HEK293 (cell line): Measurements from ENCODE around the gene RING1.

Source experiments
- BCL11B ChIP-seq: fragments of 450-650 bp; formaldehyde crosslinking; IDR thresholded peaks from 2 replicates; pipeline ENCODE4 v1.5.1; 2016; ENCODE audit warnings: low read depth, missing biosample characterization, missing genetic modification characterization
- EGR2 ChIP-seq: fragments of 450-650 bp; formaldehyde crosslinking; IDR thresholded peaks from 2 replicates; pipeline ENCODE4 v1.5.1; 2016; ENCODE audit warnings: low read depth, missing biosample characterization, missing genetic modification characterization
- GLIS1 ChIP-seq: fragments of 450-650 bp; formaldehyde crosslinking; IDR thresholded peaks from 2 replicates; pipeline ENCODE4 v1.5.1; 2016; ENCODE audit warnings: missing biosample characterization, missing genetic modification characterization
- KLF10 ChIP-seq: fragments of 450-650 bp; IDR thresholded peaks from 2 replicates; pipeline ENCODE4 v1.5.1; 2018; ENCODE audit warnings: missing biosample characterization, mild to moderate bottlenecking, missing genetic modification characterization
- KLF9 ChIP-seq: fragments of 450-650 bp; formaldehyde crosslinking; IDR thresholded peaks from 2 replicates; pipeline ENCODE4 v1.5.1; 2016; ENCODE audit warnings: missing biosample characterization, missing genetic modification characterization, low read depth
- SP2 ChIP-seq: fragments of 450-650 bp; formaldehyde crosslinking; IDR thresholded peaks from 2 replicates; pipeline ENCODE4 v1.5.1; 2016; ENCODE audit warnings: missing biosample characterization, missing genetic modification characterization
- SP3 ChIP-seq: fragments of 450-650 bp; formaldehyde crosslinking; IDR thresholded peaks from 2 replicates; pipeline ENCODE4 v1.5.1; 2016; ENCODE audit warnings: missing biosample characterization, missing genetic modification characterization
- SP7 ChIP-seq: fragments of 450-650 bp; formaldehyde crosslinking; IDR thresholded peaks from 2 replicates; pipeline ENCODE4 v1.5.1; 2016; ENCODE audit warnings: missing biosample characterization, missing genetic modification characterization
- TSHZ1 ChIP-seq: fragments of 450-650 bp; formaldehyde crosslinking; IDR thresholded peaks from 2 replicates; pipeline ENCODE4 v1.5.1; 2016; ENCODE audit warnings: missing biosample characterization, missing genetic modification characterization, borderline replicate concordance
- ZBTB21 ChIP-seq: fragments of 450-650 bp; formaldehyde crosslinking; IDR thresholded peaks from 2 replicates; pipeline ENCODE4 v1.5.1; 2017; ENCODE audit warnings: missing biosample characterization, missing genetic modification characterization
- ZBTB7A ChIP-seq: fragments of 450-650 bp; formaldehyde crosslinking; IDR thresholded peaks from 2 replicates; pipeline ENCODE4 v1.5.1; 2016; ENCODE audit warnings: low read depth, missing biosample characterization, missing genetic modification characterization
- ZNF19 ChIP-seq: fragments of 450-650 bp; formaldehyde crosslinking; IDR thresholded peaks from 2 replicates; pipeline ENCODE4; 2016; ENCODE audit warnings: missing biosample characterization, missing genetic modification characterization, low read depth
- ZNF2 ChIP-seq: fragments of 450-650 bp; formaldehyde crosslinking; IDR thresholded peaks from 2 replicates; pipeline ENCODE4 v1.5.1; 2016; ENCODE audit warnings: missing biosample characterization, missing genetic modification characterization
- ZNF280D ChIP-seq: fragments of 450-650 bp; formaldehyde crosslinking; IDR thresholded peaks from 2 replicates; pipeline ENCODE4 v1.5.1; 2016; ENCODE audit warnings: missing biosample characterization, missing genetic modification characterization
- ZNF580 ChIP-seq: fragments of 450-650 bp; formaldehyde crosslinking; IDR thresholded peaks from 2 replicates; pipeline ENCODE4 v1.5.1; 2016; ENCODE audit warnings: missing biosample characterization, missing genetic modification characterization
- ZNF610 ChIP-seq: fragments of 450-650 bp; formaldehyde crosslinking; IDR thresholded peaks from 2 replicates; pipeline ENCODE4 v1.5.1; 2016; ENCODE audit warnings: missing biosample characterization, missing genetic modification characterization, borderline replicate concordance
- ZNF664 ChIP-seq: fragments of 450-650 bp; formaldehyde crosslinking; IDR thresholded peaks from 2 replicates; pipeline ENCODE4 v1.5.1; 2016; ENCODE audit warnings: missing biosample characterization, missing genetic modification characterization
- ZSCAN30 ChIP-seq: fragments of 450-650 bp; IDR thresholded peaks from 2 replicates; pipeline ENCODE4 v1.5.1; 2018; ENCODE audit warnings: missing biosample characterization, mild to moderate bottlenecking, missing genetic modification characterization, moderate library complexity
- TF ChIP-seq, protein P1 (sequence below): fragments of 450-650 bp; formaldehyde crosslinking; IDR thresholded peaks from 2 replicates; pipeline ENCODE4 v1.5.1; 2016; ENCODE audit warnings: missing biosample characterization, missing genetic modification characterization, borderline replicate concordance
- TF ChIP-seq, protein P2 (sequence below): fragments of 450-650 bp; formaldehyde crosslinking; IDR thresholded peaks from 2 replicates; pipeline ENCODE4 v1.5.1; 2016; ENCODE audit warnings: missing biosample characterization, missing genetic modification characterization
- TF ChIP-seq, protein P3 (sequence below): fragments of 450-650 bp; formaldehyde crosslinking; IDR thresholded peaks from 2 replicates; pipeline ENCODE4 v1.5.1; 2016; ENCODE audit warnings: missing biosample characterization, missing genetic modification characterization
- TF ChIP-seq, protein P4 (sequence below): fragments of 450-650 bp; formaldehyde crosslinking; conservative IDR thresholded peaks from 2 replicates; pipeline ENCODE4 v1.5.1; 2016; ENCODE audit warnings: low read depth, missing biosample characterization, missing genetic modification characterization

RING1 gene

GRCh38 chr6:33208091-33208967 lies at the start of gene RING1 (continued):
- TF ChIP-seq ZNF580 (peak; percentile 51), EGR2 (peak; percentile 90), ZNF610 (peak; percentile 58; the same call in 1 of the 2 replicates), ZNF19 (no peak), SP2 (tag by site-specific recombination) (peak; percentile 82), ZSCAN30 (tag by site-specific recombination) (peak; percentile 59), TSHZ1 (no peak), GLIS1 (tag by site-specific recombination) (peak; percentile 80), BCL11B (tag by site-specific recombination) (0 out of 2 replicates have a peak, but pooled peaks have one; percentile 20), ZNF280D (tag by site-specific recombination) (no peak), ZBTB21 (tag by site-specific recombination) (peak; percentile 77), ZBTB7A (peak; percentile 93), SP3 (tag by site-specific recombination) (peak; percentile 68), KLF9 (tag by site-specific recombination) (peak; percentile 51; the same call in 1 of the 2 replicates), ZNF2 (tag by site-specific recombination) (peak; percentile 67; the same call in 1 of the 2 replicates), ZNF664 (tag by site-specific recombination) (no peak), KLF10 (peak; percentile 67; the same call in 1 of the 2 replicates), SP7 (tag by site-specific recombination) (peak; percentile 66; the same call in 1 of the 2 replicates)
- TF ChIP-seq, protein P1, sequence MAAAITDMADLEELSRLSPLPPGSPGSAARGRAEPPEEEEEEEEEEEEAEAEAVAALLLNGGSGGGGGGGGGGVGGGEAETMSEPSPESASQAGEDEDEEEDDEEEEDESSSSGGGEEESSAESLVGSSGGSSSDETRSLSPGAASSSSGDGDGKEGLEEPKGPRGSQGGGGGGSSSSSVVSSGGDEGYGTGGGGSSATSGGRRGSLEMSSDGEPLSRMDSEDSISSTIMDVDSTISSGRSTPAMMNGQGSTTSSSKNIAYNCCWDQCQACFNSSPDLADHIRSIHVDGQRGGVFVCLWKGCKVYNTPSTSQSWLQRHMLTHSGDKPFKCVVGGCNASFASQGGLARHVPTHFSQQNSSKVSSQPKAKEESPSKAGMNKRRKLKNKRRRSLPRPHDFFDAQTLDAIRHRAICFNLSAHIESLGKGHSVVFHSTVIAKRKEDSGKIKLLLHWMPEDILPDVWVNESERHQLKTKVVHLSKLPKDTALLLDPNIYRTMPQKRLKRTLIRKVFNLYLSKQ: peak; percentile 49; the same call in 1 of the 2 replicates
- TF ChIP-seq, protein P2, sequence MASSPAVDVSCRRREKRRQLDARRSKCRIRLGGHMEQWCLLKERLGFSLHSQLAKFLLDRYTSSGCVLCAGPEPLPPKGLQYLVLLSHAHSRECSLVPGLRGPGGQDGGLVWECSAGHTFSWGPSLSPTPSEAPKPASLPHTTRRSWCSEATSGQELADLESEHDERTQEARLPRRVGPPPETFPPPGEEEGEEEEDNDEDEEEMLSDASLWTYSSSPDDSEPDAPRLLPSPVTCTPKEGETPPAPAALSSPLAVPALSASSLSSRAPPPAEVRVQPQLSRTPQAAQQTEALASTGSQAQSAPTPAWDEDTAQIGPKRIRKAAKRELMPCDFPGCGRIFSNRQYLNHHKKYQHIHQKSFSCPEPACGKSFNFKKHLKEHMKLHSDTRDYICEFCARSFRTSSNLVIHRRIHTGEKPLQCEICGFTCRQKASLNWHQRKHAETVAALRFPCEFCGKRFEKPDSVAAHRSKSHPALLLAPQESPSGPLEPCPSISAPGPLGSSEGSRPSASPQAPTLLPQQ (tag by site-specific recombination): peak; percentile 56; the same call in 1 of the 2 replicates
- TF ChIP-seq, protein P3, sequence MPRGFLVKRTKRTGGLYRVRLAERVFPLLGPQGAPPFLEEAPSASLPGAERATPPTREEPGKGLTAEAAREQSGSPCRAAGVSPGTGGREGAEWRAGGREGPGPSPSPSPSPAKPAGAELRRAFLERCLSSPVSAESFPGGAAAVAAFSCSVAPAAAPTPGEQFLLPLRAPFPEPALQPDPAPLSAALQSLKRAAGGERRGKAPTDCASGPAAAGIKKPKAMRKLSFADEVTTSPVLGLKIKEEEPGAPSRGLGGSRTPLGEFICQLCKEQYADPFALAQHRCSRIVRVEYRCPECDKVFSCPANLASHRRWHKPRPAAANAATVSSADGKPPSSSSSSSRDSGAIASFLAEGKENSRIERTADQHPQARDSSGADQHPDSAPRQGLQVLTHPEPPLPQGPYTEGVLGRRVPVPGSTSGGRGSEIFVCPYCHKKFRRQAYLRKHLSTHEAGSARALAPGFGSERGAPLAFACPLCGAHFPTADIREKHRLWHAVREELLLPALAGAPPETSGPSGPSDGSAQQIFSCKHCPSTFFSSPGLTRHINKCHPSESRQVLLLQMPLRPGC (tag by site-specific recombination): peak; percentile 89
- TF ChIP-seq, protein P4, sequence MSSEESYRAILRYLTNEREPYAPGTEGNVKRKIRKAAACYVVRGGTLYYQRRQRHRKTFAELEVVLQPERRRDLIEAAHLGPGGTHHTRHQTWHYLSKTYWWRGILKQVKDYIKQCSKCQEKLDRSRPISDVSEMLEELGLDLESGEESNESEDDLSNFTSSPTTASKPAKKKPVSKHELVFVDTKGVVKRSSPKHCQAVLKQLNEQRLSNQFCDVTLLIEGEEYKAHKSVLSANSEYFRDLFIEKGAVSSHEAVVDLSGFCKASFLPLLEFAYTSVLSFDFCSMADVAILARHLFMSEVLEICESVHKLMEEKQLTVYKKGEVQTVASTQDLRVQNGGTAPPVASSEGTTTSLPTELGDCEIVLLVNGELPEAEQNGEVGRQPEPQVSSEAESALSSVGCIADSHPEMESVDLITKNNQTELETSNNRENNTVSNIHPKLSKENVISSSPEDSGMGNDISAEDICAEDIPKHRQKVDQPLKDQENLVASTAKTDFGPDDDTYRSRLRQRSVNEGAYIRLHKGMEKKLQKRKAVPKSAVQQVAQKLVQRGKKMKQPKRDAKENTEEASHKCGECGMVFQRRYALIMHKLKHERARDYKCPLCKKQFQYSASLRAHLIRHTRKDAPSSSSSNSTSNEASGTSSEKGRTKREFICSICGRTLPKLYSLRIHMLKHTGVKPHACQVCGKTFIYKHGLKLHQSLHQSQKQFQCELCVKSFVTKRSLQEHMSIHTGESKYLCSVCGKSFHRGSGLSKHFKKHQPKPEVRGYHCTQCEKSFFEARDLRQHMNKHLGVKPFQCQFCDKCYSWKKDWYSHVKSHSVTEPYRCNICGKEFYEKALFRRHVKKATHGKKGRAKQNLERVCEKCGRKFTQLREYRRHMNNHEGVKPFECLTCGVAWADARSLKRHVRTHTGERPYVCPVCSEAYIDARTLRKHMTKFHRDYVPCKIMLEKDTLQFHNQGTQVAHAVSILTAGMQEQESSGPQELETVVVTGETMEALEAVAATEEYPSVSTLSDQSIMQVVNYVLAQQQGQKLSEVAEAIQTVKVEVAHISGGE (tag by site-specific recombination): peak; percentile 78
